Head of caudate nucleus (tissue), 42 donors: ENCODE measurements around the gene POU2F1.

ENCODE experiments used
- DNase-seq, 42 donors: peaks; one replicate each; pipeline versions ENCODE4 v3.0.0 to v3.0.0-alpha.2; 2020 to 2021; ENCODE audit warnings: mixed read lengths in 7 of 42
- intact Hi-C: fragments of 100-400 bp; cut with DNase I; formaldehyde crosslinking; loops from one replicate; pipeline ENCODE4 v1.15.0; 2022

Gene POU2F1

GRCh38 chr1:167331650-167332049, 111.0 kb downstream of the POU2F1 start:
- intact Hi-C loops: no loop called here
- no peak for DNase-seq

- DNase-seq: no peak
- intact Hi-C loops: no loop called here
Observed at GRCh38 chr1:167332503-167332902, 111.8 kb downstream of the POU2F1 start.

- intact Hi-C loops: no loop called here
- DNase-seq: no peak
Observed at GRCh38 chr1:167333124-167333523, 112.4 kb downstream of the POU2F1 start.

- no peak for DNase-seq
- intact Hi-C loops: no loop called here
Observed at GRCh38 chr1:167333703-167334102, 113.0 kb downstream of the POU2F1 start.

GRCh38 chr1:167339405-167339804, 118.7 kb downstream of the POU2F1 start:
- DNase-seq: no peak
- intact Hi-C loops: no loop called here

- intact Hi-C loops: no loop called here
- DNase-seq: no peak
Observed at GRCh38 chr1:167342846-167343245, 122.2 kb downstream of the POU2F1 start.

GRCh38 chr1:167344112-167344511, 123.4 kb downstream of the POU2F1 start:
- DNase-seq: no peak
- intact Hi-C loops: no loop called here

- intact Hi-C loops: no loop called here
- no peak for DNase-seq
Observed at GRCh38 chr1:167344615-167345385, 124.1 kb downstream of the POU2F1 start.

- intact Hi-C loops: no loop called here
- no peak for DNase-seq
Observed at GRCh38 chr1:167345386-167345733, 124.7 kb downstream of the POU2F1 start.

GRCh38 chr1:167357305-167357704, 136.6 kb downstream of the POU2F1 start:
- DNase-seq: no peak
- intact Hi-C loops: no loop called here

GRCh38 chr1:167359295-167359694, 138.6 kb downstream of the POU2F1 start:
- intact Hi-C loops: no loop called here
- DNase-seq: no peak

- DNase-seq: no peak
- intact Hi-C loops: no loop called here
Observed at GRCh38 chr1:167360120-167360519, 139.4 kb downstream of the POU2F1 start.

GRCh38 chr1:167362638-167363037, 142.0 kb downstream of the POU2F1 start:
- DNase-seq: no peak
- intact Hi-C loops: no loop called here

- intact Hi-C loops: no loop called here
- DNase-seq: no peak
Observed at GRCh38 chr1:167364826-167365225, 144.1 kb downstream of the POU2F1 start.

- no peak for DNase-seq
- intact Hi-C loops: no loop called here
Observed at GRCh38 chr1:167365360-167365759, 144.7 kb downstream of the POU2F1 start.

- no peak for DNase-seq
- intact Hi-C loops: no loop called here
Observed at GRCh38 chr1:167367705-167368104, 147.0 kb downstream of the POU2F1 start.

- intact Hi-C loops: no loop called here
- DNase-seq: no peak
Observed at GRCh38 chr1:167369175-167369574, 148.5 kb downstream of the POU2F1 start.

- DNase-seq: no peak
- intact Hi-C loops: no loop called here
Observed at GRCh38 chr1:167369933-167370332, 149.2 kb downstream of the POU2F1 start.

- intact Hi-C loops: no loop called here
- no peak for DNase-seq
Observed at GRCh38 chr1:167371030-167371429, 150.3 kb downstream of the POU2F1 start.

- intact Hi-C loops: no loop called here
- no peak for DNase-seq
Observed at GRCh38 chr1:167373398-167373797, 152.7 kb downstream of the POU2F1 start.

GRCh38 chr1:167373986-167374385, 153.3 kb downstream of the POU2F1 start:
- peak in 13 of 42 donors; percentile 5 to 47 (median 23) for DNase-seq
- intact Hi-C loops: no loop called here

GRCh38 chr1:167375949-167376348, 155.3 kb downstream of the POU2F1 start:
- intact Hi-C loops: no loop called here
- no peak for DNase-seq
